HS-5 (cell line): Measurements from ENCODE around the gene ATRN.
A peak's percentile ranks its signal among the peaks of the same experiment; 100 is the strongest.
"Not testable (repeated sequence)": the region's sequence is repeated elsewhere in the genome, so short reads cannot be mapped to it uniquely, and the experiment has no call there.

ENCODE experiments used
- DNase-seq: peaks from one replicate; pipeline ENCODE4 v3.0.0-alpha.2; 2012; ENCODE audit warnings: low read depth

The ATRN gene

DNA sequence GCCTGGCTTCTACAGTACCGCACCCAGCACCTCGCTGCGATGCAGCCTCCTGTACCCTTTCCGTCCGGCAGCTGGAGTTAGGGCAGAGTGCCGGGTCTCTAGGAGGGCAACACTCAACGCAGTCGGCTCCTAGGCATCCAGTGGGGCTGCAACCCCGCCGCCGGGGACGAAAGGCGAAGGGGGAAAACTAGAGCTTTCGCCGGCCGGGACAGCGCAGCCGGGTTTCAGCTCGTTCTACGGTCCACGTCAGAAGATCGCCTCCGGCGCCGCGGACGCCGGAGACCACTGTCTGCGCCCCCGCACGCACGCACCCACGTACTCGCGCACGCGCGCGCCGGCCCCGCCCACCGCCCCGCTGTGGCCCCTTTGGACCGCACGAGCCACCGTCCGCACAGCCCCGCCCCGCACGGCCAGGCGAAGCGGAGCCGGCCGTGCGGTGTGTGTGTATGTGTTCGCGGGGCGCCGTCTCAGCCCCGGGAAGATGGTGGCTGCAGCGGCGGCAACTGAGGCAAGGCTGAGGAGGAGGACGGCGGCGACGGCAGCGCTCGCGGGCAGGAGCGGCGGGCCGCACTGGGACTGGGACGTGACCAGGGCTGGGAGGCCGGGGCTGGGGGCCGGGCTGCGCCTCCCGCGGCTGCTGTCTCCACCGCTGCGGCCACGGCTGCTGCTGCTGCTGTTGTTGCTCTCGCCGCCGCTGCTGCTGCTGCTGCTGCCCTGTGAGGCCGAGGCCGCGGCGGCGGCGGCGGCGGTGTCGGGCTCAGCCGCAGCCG lies at the start of gene ATRN:
TSS of gene ATRN (plus strand) at position 392 of the 770 bp plus-strand sequence. CDS start at position 482, 90 bp downstream.
- peak; percentile 37 for DNase-seq

GRCh38 chr20:3421985-3422384 lies 48.8 kb upstream of the ATRN start:
- no peak for DNase-seq

GRCh38 chr20:3423126-3423525 lies 47.7 kb upstream of the ATRN start:
- DNase-seq, result no peak

DNA sequence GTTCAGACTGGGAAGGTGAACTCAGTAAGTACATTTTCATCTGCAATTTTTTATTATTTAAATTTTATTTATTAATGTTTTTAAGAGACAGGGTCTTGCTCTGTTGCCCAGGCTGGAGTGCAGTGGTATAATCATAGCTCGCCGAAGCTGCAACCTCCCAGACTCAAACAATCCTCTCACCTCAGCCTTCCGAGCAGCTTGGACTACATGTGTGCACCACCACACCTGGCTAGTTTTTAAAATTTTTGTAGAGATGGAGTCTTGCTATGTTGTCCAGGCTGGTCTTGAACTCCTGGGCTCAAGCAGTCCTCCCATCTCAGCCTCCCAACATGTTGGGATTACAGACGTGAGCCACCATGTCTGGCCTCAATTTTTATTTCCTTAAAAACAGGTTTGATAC lies 44.1 kb upstream of the ATRN start:
- DNase-seq, result not testable (repeated sequence)

DNA sequence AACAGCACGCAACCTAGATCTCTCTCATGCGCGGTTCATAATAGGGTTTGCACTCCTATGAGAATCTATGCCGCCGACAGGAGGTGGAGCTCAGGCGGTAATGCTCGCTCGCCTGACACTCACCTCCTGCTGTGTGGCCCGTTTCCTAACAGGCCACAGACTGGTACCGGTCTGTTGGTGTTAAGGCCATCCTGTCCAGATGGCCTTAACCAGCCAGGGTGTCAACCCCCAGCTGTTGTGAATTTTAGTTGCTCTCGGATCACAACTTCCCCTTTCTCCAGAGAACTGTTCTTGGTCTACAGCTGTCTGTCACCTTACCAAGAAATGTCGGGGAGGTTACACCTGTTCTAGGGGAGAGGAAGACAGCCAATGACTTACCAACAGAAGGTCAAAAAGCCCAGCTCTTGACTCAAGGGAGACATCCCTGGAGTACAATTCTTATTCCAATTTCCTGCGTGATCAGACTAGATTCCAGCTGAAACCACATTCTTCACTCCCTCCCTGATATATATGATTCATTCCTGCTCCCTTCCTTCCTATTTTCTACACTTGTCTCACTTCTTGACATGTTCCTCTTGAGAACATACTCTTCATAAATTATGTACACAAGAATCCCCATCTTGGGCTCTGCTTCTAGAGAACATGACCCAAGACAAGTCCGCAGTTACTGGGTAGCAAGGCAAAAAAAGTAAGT lies 40.3 kb upstream of the ATRN start:
- no peak for DNase-seq

DNA sequence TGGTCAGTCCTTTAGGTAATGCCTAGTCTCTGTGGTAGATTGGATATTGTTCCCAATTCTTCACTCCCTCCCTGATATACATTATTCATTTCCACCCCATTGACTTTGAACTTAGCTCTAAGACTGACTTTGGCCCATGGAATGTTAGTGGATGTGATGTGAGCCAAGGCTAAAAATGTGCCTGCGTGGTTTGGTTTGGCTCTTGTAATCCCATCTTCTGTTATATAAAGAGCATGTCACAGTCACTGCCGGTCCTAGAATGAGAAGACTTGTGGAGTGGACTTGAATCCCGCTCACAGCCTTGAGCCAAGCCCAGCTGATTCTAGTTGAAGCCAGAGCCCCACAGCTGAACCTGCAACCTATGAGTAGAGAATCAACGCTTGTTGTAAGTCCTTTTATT lies 39.7 kb upstream of the ATRN start:
- no peak for DNase-seq

DNA sequence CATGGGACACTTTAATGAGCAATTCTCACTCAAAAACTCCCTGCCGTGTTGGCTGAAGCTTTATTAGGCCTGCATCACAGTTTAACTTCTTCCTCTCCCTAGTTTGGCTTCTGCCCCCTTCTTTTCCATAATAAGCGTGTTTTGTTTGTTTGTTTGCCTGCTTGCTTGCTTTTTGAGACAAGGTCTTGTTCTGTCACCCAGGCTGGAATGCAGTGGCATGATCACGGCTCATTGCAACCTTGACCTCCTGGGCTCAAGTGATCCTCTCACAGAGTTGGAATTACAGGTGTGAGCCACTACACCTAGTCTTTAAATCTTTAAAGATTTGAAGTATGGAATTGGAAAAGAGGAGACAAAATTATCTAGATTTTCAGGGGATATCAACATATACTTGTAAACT lies 38.0 kb upstream of the ATRN start:
- DNase-seq, result no peak

DNA sequence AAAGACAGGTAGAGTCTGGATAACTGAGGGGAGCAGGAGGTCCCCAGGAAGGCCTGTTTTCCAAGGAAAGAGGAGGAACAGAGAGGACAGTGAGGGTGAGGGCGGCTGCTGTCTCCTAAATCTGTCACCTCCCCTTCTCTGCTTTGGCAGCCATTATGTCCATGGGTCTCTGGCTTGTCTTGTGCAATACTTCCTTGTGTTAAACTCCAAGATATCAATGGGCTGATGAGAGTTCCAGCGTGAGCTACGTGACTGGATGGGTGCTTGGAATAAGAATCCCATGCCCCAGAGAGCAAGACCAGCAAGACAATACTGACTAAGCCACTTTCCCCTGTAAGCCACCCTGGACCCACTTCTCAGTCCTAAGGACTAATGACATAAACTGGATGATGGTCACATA lies 37.1 kb upstream of the ATRN start:
- DNase-seq, result no peak

GRCh38 chr20:3434232-3434631 lies 36.6 kb upstream of the ATRN start:
- no peak for DNase-seq

GRCh38 chr20:3436864-3437574 lies 33.8 kb upstream of the ATRN start:
- no peak for DNase-seq

GRCh38 chr20:3446779-3447178 lies 24.0 kb upstream of the ATRN start:
- no peak for DNase-seq

GRCh38 chr20:3447321-3447720 lies 23.5 kb upstream of the ATRN start:
- no peak for DNase-seq

GRCh38 chr20:3449319-3449718 lies 21.5 kb upstream of the ATRN start:
- DNase-seq, result no peak

- DNase-seq, result no peak
Observed at GRCh38 chr20:3452136-3452535, 18.7 kb upstream of the ATRN start.

GRCh38 chr20:3452690-3453089 lies 18.1 kb upstream of the ATRN start:
- no peak for DNase-seq

- DNase-seq, result no peak
Observed at GRCh38 chr20:3454831-3455230, 16.0 kb upstream of the ATRN start.

GRCh38 chr20:3456648-3457047 lies 14.2 kb upstream of the ATRN start:
- DNase-seq, result no peak

- no peak for DNase-seq
Observed at GRCh38 chr20:3459881-3460307, 10.9 kb upstream of the ATRN start.

DNA sequence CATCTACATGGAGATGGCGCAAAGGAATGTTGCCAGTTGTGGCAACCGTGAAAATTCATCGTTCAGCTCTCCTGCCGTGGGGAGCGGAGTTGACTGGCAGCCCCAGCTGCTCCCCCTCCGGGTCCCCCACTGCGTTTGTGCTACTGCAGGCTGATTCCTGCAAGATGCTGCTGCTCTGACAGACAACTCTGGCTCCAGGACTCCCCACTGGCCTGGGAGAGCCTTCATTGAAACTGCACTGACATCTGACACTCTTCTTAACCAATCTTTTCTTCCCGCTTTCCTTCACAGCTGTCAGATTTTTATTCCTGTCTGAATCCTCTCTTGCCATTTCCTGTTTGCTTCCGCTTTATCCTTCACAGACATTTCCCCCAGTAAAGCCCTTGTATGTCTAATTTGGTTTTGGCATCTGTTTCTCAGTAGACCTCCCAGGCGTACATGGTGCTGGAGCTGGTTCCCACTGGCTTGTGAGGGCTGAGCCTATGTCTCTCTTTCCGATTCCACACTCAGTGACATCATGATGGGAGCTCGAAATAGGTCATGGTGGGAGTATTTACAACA lies 9.5 kb upstream of the ATRN start:
- DNase-seq, result no peak

GRCh38 chr20:3461911-3462677 lies 8.7 kb upstream of the ATRN start:
- no peak for DNase-seq

DNA sequence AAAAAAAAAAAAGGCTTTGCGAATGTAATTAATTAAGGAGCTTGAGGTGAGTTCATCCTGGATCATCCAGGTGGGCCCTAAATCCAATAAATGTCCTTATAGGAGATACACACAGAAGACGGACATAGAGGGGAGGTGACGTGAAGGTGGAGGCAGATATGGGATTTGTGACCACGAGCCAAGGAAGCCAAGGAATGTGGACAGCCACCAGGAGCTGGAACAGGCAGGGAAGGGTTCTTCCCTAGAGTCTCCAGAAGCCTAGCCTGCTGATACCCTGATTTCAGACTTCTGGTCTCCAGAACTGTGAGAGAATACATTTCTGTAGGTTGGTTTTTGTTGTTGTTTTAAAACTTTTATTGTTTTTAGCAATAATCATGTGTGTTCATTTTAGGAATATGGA lies 6.7 kb upstream of the ATRN start:
- DNase-seq, result no peak

DNA sequence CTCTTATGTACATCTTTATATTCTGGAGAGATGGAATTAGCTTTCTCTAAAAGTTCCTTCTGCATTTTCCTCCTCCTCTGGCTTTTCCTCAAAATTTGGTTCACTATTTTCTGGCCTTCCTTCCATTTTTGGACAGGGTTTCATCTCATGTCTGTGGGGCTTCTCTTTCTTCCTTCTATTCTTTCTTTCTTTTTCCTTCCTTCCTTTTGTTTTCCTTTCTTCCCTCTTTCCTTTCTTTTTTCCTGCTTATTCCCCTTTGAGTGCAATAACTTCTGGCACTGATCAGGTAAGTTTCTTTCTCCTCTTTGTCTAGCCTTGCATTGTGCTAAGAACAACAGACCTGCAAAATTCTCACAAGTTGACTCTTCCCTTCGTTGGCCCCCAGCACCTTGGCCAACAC lies 5.5 kb upstream of the ATRN start:
- no peak for DNase-seq
